MCF 10A (cell line): ENCODE results near the gene VSNL1. TPM values are rescaled to one million over a fixed set of nuclear protein-coding genes. Genes with fewer than 3 reads are reported as not detected.

Source experiments
- BruUV-seq: library from RNA; stranded (reverse); fragments of 400-500 nt; replicated peaks from 2 replicates; lab custom pipeline; 2021; lab: Mats Ljungman, UMichigan
- CTCF ChIA-PET: fragments of 300-600 bp; sonication (Branson Sonifier 250); formaldehyde crosslinking; extraction: SDS; loops from one replicate; lab custom pipeline; 2021; ENCODE audit warnings: antibody characterized with exemption, inconsistent platforms; lab: Yijun Ruan, JAX
- POLR2A ChIA-PET: fragments of 300-600, 350-650 bp; sonication (Branson Sonifier 250); formaldehyde crosslinking; extraction: SDS; loops from one replicate; lab custom pipeline; 2020; ENCODE audit warnings: antibody characterized with exemption, inconsistent platforms; lab: Yijun Ruan, JAX
- DNase-seq: peaks from one replicate; pipeline ENCODE4 v3.0.0-alpha.2; 2018; ENCODE audit not compliant: unreplicated experiment
- H3K27ac Mint-ChIP-seq: one replicate; pipeline ENCODE4 v1.8.0; 2022; ENCODE audit warnings: mild to moderate bottlenecking, low read depth, mixed read lengths; ENCODE audit not compliant: unreplicated experiment
- H3K27me3 Mint-ChIP-seq: one replicate; pipeline ENCODE4 v1.8.0; 2022; ENCODE audit warnings: mixed read lengths; ENCODE audit not compliant: insufficient read depth, unreplicated experiment
- H3K36me3 Mint-ChIP-seq: one replicate; pipeline ENCODE4 v1.8.0; 2022; ENCODE audit warnings: mild to moderate bottlenecking, moderate library complexity, mixed read lengths; ENCODE audit not compliant: insufficient read depth, unreplicated experiment
- H3K4me1 Mint-ChIP-seq: one replicate; pipeline ENCODE4 v1.8.0; 2022; ENCODE audit warnings: mixed read lengths; ENCODE audit not compliant: insufficient read depth, unreplicated experiment
- H3K4me3 Mint-ChIP-seq: one replicate; pipeline ENCODE4 v1.8.0; 2022; ENCODE audit warnings: mild to moderate bottlenecking, moderate library complexity, mixed read lengths; ENCODE audit not compliant: unreplicated experiment
- H3K9me3 Mint-ChIP-seq: one replicate; pipeline ENCODE4 v1.8.0; 2022; ENCODE audit warnings: mixed read lengths; ENCODE audit not compliant: unreplicated experiment
- CTCF ChIP-seq: fragments of 200-600 bp; IDR thresholded peaks from one replicate; pipeline ENCODE4 v1.8.0; 2022; ENCODE audit warnings: antibody characterized with exemption, mild to moderate bottlenecking; ENCODE audit not compliant: unreplicated experiment
- intact Hi-C: fragments of 100-400 bp; cut with micrococcal nuclease; formaldehyde crosslinking; loops from 2 replicates; pipeline ENCODE4 v1.14.1; 2022
- total RNA-seq: library from RNA; stranded (reverse); gene quantifications from 2 replicates; pipeline ENCODE4 v1.2.3, GENCODE V29; 2022

The VSNL1 gene
- total RNA-seq, 1 experiment from 2014 or later: 2.4 TPM

- intact Hi-C loops: no loop called here
- TF ChIP-seq CTCF: no peak
- CTCF ChIA-PET: interaction anchor here (0.6 to 4.1 kb wide), 4 partner anchors 11 to 897 kb away, joined by 3 to 21 read pairs (median 6); no protein-coding TSS in a partner anchor
- Mint-ChIP-seq H3K27me3 (no peaks in the 10 kb centered on the region), H3K36me3 (no peaks in the 10 kb centered on the region), H3K4me3 (no peak overlapping the region), H3K4me1 (no peaks in the 10 kb centered on the region), H3K27ac (no peak overlapping the region), H3K9me3 (no peaks in the 10 kb centered on the region)
- BruUV-seq: no TSS peak
- POLR2A ChIA-PET: interaction anchor here (0.7 to 1.2 kb wide), 2 partner anchors 14 to 36 kb away, joined by 3 read pairs; no protein-coding TSS in a partner anchor
- no peak for DNase-seq
These were observed 94.5 kb downstream of the VSNL1 start for GRCh38 chr2:17634997-17635396.

GRCh38 chr2:17636257-17636656, 95.8 kb downstream of the VSNL1 start:
- intact Hi-C loops: no loop called here
- Mint-ChIP-seq H3K4me1 (no peaks in the 10 kb centered on the region), H3K27me3 (no peaks in the 10 kb centered on the region), H3K9me3 (no peaks in the 10 kb centered on the region), H3K27ac (no peak overlapping the region), H3K36me3 (no peaks in the 10 kb centered on the region), H3K4me3 (no peak overlapping the region)
- TF ChIP-seq CTCF: no peak
- ChIA-PET CTCF (interaction anchor here (0.6 to 4.1 kb wide), 4 partner anchors 10 to 84 kb away, joined by 3 to 21 read pairs (median 5); no protein-coding TSS in a partner anchor), POLR2A (no interaction called here)
- no peak for DNase-seq
- BruUV-seq: no TSS peak

- Mint-ChIP-seq H3K4me3 (no peak overlapping the region), H3K27me3 (no peaks in the 10 kb centered on the region), H3K27ac (no peak overlapping the region), H3K9me3 (no peaks in the 10 kb centered on the region), H3K4me1 (no peaks in the 10 kb centered on the region), H3K36me3 (no peaks in the 10 kb centered on the region)
- no peak for TF ChIP-seq CTCF
- CTCF ChIA-PET: interaction anchor here (0.7 to 1.0 kb wide), 2 partner anchors 9 to 16 kb away, joined by 3 to 4 read pairs; no protein-coding TSS in a partner anchor
- DNase-seq: no peak
- POLR2A ChIA-PET: no interaction called here
- BruUV-seq: no TSS peak
- intact Hi-C loops: no loop called here
These were observed 96.8 kb downstream of the VSNL1 start for GRCh38 chr2:17637131-17637906.

- Mint-ChIP-seq H3K27me3 (no peaks in the 10 kb centered on the region), H3K9me3 (no peaks in the 10 kb centered on the region), H3K36me3 (no peaks in the 10 kb centered on the region), H3K27ac (no peak overlapping the region), H3K4me1 (peaks cover 5% of the 10 kb centered on the region), H3K4me3 (no peak overlapping the region)
- BruUV-seq: no TSS peak
- DNase-seq: no peak
- intact Hi-C loops: no loop called here
- POLR2A ChIA-PET: no interaction called here
- CTCF ChIA-PET: interaction anchor here (0.6 to 0.7 kb wide), 2 partner anchors 479 to 914 kb away, joined by 3 read pairs; no protein-coding TSS in a partner anchor
- TF ChIP-seq CTCF: no peak
These were observed 97.8 kb downstream of the VSNL1 start for GRCh38 chr2:17638196-17638743.
